Measurements from ENCODE around the gene KRT76. TPM values are rescaled to one million over a fixed set of nuclear protein-coding genes. Genes with fewer than 3 reads are reported as not detected.
"Not testable (repeated sequence)": the region's sequence is repeated elsewhere in the genome, so short reads cannot be mapped to it uniquely, and the experiment has no call there.

The KRT76 gene
- total and polyA plus RNA-seq, 10 of the 15 experiments (the other 5 are each of a cell fraction or from before 2014, with no cell fraction given), result not detected

GRCh38 chr12:52795694-52796428 lies 18.7 kb upstream of the KRT76 start, which contains the start of gene KRT3:
Gene KRT3, minus strand, starts transcription at chr12:52796117. Its CDS starts 75 bp downstream, at chr12:52796042.
- Histone ChIP-seq H3K4me2 (ENCODE audit: control insufficient read depth, insufficient read depth) (no peak within 1 kb of the TSS), H3K79me2 (ENCODE audit: control insufficient read depth, insufficient read depth, low read length) (no peaks in the 10 kb centered on the region), H3K36me3 (ENCODE audit: control insufficient read depth in 2 of 2, insufficient read depth in 2 of 2, low read length in 1 of 2) (no peaks in the 10 kb centered on the region), H2AFZ (ENCODE audit: control insufficient read depth, low read depth, low read length) (no peak within 1 kb of the TSS), H4K20me1 (ENCODE audit: control insufficient read depth, insufficient read depth) (no peaks in the 10 kb centered on the region), H3K27ac (ENCODE audit: control insufficient read depth, insufficient read depth) (no peak within 1 kb of the TSS), H3K4me1 (ENCODE audit: control insufficient read depth, insufficient read depth, low read length) (no peaks in the 10 kb centered on the region), H3K9me3 (replicated peaks; ENCODE audit: control insufficient read depth, insufficient read depth, low read length) (no peaks in the 10 kb centered on the region), H3K4me3 (no peak within 1 kb of the TSS), H3K27me3 (replicated peaks in 1 of 2; ENCODE audit: control insufficient read depth in 2 of 2, insufficient read depth in 2 of 2, low read length in 1 of 2) (no peaks in the 10 kb centered on the region; a peak in 2 of 4 replicates), H3K9ac (ENCODE audit: control insufficient read depth, insufficient read depth, low read length) (no peak within 1 kb of the TSS)
- DNase-seq (ENCODE audit: low read depth, low spot score), result no peak
- ChIA-PET CTCF (interaction anchor here (0.6 kb wide), 1 partner anchor 75 kb away, joined by 4 read pairs; no protein-coding TSS in a partner anchor), SMC1A (ENCODE audit: uncharacterized antibody, unreplicated experiment) (no interaction called here), RAD21 (ENCODE audit: unreplicated experiment) (interaction anchor here (1.0 kb wide), 1 partner anchor 19 kb away, joined by 3 read pairs; the partner anchor contains the start of gene KRT76), POLR2A (interaction anchor here (0.6 kb wide), 1 partner anchor 9 kb away, joined by 3 read pairs; no protein-coding TSS in a partner anchor)
- TF ChIP-seq RAD21 (IDR thresholded peaks at IDR 0.05; ENCODE audit: insufficient read depth, low read depth, low read length) (no peak), NFYB (IDR thresholded peaks at IDR 0.05; ENCODE audit: insufficient read depth, low read depth, low read length) (no peak)
- 36% methylated on average over 16 of the region's 17 CpGs for WGBS (ENCODE audit: insufficient coverage, insufficient replicate concordance, low lambda C conversion rate, missing lambda C conversion rate)
- in situ Hi-C loops (cut with MboI) (no loop called here), intact Hi-C loops (cut with micrococcal nuclease; ENCODE audit: unreplicated experiment) (no loop called here)
- no peak for FAIRE-seq
- no TSS peak for BruUV-seq (replicated peaks)
- ATAC-seq, result no peak

GRCh38 chr12:52795332-52795674 lies 18.2 kb upstream of the KRT76 start:
- in situ Hi-C loops (cut with MboI); CTCF ChIA-PET; H2AFZ ChIP-seq (ENCODE audit: control insufficient read depth, low read depth, low read length); H3K27ac ChIP-seq (ENCODE audit: control insufficient read depth, insufficient read depth); H3K4me3 ChIP-seq; DNase-seq (ENCODE audit: low read depth, low spot score); SMC1A ChIA-PET (ENCODE audit: uncharacterized antibody, unreplicated experiment); BruUV-seq (replicated peaks); intact Hi-C loops (cut with micrococcal nuclease; ENCODE audit: unreplicated experiment); H3K9me3 ChIP-seq (replicated peaks; ENCODE audit: control insufficient read depth, insufficient read depth, low read length); H3K4me1 ChIP-seq (ENCODE audit: control insufficient read depth, insufficient read depth, low read length); H3K79me2 ChIP-seq (ENCODE audit: control insufficient read depth, insufficient read depth, low read length); H3K9ac ChIP-seq (ENCODE audit: control insufficient read depth, insufficient read depth, low read length); H3K27me3 ChIP-seq (replicated peaks in 1 of 2; ENCODE audit: control insufficient read depth in 2 of 2, insufficient read depth in 2 of 2, low read length in 1 of 2); H3K4me2 ChIP-seq (ENCODE audit: control insufficient read depth, insufficient read depth); H3K36me3 ChIP-seq (ENCODE audit: control insufficient read depth in 2 of 2, insufficient read depth in 2 of 2, low read length in 1 of 2); ATAC-seq; POLR2A ChIA-PET; H4K20me1 ChIP-seq (ENCODE audit: control insufficient read depth, insufficient read depth); FAIRE-seq: not testable (repeated sequence)
- 4% methylated on average over 2 of the region's 2 CpGs for WGBS (ENCODE audit: insufficient coverage, insufficient replicate concordance, low lambda C conversion rate, missing lambda C conversion rate)
- RAD21 ChIA-PET (ENCODE audit: unreplicated experiment), result interaction anchor here (1.0 kb wide), 1 partner anchor 18 kb away, joined by 3 read pairs; the partner anchor contains the start of gene KRT76

Data from GM12878 (cell line).